ENCODE data around the gene TACC3.

TACC3 gene

DNA sequence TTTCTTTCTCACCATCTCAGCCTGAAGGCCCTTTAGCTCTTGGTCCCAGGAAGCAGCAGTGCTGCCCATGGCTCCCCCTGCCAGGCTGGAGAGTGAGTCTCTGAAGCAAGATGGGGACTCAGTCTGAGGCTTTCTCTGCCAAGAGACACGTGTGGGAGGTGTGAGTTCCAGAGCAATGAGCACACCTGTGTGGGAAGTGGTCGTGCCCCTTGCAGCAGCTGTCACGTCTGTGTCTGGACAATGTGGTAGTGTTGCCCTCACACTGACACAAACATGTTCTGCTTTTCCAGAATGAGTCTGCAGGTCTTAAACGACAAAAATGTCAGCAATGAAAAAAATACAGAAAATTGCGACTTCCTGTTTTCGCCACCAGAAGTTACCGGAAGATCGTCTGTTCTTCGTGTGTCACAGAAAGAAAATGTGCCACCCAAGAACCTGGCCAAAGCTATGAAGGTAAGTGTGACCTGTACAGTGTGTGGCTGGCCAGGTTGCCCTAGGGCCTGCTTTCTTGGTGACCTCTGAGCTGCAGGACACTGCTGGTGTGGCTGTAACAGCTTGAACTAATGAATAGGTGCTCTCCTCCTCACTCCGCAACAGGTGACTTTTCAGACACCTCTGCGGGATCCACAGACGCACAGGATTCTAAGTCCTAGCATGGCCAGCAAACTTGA lies 1.9 kb downstream of the TACC3 start:
- DNase-seq (ENCODE audit: low spot score), result no peak

DNA sequence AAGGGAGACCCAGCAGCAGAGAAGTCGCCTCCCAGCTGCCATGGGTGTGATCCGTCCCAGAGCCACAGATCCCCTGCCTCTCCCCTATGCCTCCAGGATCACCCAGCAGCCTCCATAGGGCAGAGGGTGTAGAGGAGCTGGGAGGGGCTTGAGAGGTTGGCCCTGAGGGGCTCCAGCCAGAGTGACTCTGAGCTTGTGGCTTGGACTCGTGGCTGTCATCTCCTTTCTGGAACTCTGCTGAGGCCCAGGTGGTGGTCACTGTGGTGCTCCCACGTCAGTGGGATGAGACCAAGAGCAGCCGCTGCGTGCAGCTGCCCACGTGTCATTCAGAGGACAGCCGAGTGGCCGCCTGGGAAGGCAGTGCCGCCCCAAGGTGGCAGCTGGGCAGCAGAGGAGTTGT lies 4.2 kb downstream of the TACC3 start:
- no peak for DNase-seq (ENCODE audit: low spot score)

DNA sequence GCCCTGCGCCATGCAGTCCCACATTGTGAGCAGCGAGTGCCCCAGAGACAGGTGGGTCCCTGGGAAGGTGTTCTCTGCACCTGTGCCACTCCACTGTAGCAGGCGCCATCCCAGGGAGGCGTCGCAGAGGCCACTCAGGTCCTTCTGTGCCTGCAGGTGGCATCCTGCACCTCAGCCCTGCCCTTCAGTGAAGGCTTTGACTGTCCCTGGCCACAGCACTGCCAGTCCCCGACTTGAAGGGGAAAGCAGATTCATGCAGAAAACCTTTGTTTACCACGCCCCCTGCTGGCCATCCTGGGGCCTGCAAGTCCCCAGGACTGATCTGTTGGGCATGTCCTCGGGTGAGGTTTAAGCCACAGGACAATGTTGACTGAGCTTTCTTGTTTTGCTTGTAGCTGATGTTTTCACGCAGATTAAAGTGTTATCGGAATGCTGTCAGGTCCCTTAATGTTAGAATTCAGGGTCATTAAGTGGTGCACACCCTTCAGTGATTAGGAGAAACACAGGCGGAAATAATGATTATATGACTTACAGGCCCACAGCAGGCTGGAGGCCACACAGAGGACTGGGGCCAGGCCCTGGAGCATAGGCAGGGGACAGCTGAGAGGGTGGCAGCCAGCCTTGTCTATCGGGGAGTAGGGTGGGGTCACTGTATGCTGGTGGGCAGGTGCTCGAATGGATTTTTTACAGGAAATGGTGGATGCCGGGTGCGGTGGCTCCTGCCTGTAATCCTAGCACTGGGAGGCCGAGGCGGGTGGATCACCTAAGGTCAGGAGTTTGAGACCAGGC lies 5.0 kb downstream of the TACC3 start:
- DNase-seq (ENCODE audit: low spot score), result peak; percentile 90

DNA sequence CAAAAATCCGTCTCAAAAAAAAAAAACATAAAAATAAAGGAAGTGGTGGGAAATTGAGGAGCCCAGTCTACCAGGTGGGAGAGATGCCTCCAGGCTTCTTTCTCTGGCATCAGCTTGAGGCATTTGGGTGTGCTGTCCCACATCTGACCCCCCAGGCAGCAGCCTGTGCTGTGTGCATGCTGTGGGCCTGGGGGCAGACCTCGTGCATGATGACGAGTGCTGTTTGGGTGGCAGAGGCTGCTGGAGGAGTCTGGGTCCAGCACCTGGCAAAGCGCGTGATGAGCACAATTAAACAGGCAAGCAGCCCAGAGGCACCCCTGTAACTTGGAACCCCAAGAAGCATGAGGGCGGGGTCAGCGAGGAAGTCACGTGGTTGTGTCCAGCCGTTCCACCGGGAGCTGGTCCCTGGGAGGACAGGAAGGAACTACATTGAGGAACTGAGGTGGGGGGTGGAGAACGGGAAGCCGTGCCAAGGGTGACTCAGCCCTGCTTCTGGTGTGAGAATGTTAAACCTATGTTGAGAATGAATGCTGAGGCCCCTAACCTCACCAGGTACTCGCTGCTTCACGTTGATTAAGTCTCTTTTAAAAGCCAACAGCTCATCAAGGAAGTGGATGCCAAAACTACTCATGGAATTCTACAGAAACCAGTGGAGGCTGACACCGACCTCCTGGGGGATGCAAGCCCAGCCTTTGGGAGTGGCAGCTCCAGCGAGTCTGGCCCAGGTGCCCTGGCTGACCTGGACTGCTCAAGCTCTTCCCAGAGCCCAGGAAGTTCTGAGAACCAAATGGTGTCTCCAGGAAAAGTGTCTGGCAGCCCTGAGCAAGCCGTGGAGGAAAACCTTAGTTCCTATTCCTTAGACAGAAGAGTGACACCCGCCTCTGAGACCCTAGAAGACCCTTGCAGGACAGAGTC lies 6.1 kb downstream of the TACC3 start:
- DNase-seq (ENCODE audit: low spot score), result peak; percentile 99

DNA sequence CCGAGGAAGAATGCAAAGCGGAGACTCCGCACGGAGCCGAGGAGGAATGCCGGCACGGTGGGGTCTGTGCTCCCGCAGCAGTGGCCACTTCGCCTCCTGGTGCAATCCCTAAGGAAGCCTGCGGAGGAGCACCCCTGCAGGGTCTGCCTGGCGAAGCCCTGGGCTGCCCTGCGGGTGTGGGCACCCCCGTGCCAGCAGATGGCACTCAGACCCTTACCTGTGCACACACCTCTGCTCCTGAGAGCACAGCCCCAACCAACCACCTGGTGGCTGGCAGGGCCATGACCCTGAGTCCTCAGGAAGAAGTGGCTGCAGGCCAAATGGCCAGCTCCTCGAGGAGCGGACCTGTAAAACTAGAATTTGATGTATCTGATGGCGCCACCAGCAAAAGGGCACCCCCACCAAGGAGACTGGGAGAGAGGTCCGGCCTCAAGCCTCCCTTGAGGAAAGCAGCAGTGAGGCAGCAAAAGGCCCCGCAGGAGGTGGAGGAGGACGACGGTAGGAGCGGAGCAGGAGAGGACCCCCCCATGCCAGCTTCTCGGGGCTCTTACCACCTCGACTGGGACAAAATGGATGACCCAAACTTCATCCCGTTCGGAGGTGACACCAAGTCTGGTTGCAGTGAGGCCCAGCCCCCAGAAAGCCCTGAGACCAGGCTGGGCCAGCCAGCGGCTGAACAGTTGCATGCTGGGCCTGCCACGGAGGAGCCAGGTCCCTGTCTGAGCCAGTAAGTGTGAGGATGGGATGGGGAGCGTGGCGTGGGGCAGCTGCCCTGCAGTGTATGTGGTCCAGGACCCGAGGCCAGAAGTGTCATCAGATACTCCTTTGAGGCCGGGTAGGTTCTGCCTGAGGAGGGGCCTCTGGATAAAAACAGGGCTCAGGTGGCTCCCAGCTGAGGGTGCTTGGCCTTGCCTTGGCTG lies 7.0 kb downstream of the TACC3 start:
- DNase-seq (ENCODE audit: low spot score), result no peak

DNA sequence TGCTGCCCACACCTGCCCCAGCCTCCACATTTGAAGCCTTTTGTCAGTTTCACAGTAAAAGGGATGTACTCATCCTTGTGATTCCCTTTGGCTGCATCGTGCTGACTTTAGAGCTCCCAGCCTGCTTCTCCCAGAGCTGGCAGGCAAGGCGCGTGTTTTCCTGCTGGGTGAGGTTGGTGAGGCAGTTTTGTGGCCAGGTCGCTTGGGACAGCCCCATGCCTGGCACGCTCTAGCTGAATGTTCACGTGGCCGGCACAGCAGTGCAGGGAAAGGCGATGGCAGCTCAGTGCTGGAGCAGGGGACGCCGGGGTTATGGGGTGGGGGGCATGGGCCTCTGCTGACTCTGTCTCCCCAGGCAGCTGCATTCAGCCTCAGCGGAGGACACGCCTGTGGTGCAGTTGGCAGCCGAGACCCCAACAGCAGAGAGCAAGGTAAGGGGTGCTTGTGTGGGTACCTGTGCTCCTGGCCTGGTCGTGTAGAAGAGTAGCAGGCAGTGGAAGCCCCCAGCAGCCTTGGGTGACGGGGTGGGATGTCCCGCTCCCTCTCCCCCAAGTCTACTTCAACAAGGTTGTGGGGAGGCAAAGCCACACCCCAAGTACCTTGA lies 9.3 kb downstream of the TACC3 start:
- no peak for DNase-seq (ENCODE audit: low spot score)

DNA sequence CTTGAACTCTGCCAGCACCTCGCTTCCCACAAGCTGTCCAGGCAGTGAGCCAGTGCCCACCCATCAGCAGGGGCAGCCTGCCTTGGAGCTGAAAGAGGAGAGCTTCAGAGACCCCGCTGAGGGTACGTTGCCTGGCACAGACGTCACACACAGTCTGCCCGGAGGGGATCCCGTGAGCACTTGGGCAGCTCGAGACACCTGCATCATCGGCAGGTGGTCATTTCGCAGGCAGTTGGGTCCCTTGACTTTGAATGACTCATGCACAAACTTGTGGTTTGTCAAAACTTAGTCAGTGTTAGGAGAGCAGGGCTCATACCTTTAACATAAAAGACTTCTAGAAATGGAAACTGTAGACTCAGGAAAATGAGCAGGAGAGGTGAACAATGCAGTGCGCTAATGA lies 9.9 kb downstream of the TACC3 start:
- DNase-seq (ENCODE audit: low spot score), result peak; percentile 90

DNA sequence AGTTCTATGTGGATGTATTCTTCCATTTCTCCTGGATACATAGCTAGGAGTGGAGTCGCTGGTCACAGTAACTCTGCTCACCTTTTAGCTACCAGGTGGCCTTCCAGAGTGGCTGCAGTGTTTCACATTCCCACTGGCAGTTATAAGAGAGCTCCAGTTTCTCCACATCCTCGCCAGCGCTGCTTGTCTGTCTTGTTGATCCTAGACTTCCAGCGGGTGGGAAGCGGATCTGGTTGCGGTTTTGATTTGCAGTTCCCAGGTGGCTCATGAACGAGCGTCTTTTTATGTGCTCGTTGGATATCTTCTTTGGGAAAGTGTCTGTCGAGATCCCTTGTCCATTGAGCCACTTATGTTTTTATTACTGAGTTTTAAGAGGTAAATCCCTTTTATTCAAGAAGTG lies 11.6 kb downstream of the TACC3 start:
- no peak for DNase-seq (ENCODE audit: low spot score)

DNA sequence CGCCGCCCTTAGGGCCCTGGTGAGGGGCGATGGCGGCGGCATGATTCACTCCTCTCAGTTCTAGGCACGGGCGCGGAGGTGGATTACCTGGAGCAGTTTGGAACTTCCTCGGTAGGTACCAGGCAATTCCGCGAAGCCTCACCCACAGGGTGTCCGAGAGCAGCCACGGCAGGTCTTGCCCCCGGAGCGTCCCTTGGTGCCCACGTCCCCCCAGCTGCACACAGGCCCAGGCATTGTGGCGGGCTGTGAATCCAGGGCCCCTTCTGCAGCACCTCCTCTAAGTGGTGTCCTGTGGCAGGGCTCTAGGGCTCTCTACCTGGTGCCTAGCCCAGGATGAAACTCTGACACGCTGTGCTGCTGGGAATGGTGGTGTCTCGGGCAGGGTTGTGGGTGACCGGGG lies 13.9 kb downstream of the TACC3 start:
- no peak for DNase-seq (ENCODE audit: low spot score)

DNA sequence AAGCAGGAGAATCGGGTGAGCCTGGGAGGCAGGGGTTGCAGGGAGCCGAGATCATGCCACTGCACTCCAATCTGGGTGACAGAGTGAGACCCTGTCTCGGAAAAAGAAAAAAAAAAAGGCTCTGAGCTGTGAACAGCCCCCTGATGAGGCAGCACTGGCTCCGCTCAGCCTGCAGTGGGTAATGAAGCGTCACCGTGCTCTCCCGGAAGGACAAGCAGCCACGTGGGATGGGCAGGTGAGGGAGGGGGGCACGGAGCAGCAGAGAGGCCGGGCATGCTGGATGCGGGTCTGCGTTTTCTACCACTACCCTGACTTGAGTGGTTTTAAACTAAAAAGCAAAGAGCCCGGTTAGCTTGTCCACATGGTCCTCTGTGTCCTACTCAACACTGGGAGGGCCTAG lies 15.5 kb downstream of the TACC3 start:
- DNase-seq (ENCODE audit: low spot score), result no peak

DNA sequence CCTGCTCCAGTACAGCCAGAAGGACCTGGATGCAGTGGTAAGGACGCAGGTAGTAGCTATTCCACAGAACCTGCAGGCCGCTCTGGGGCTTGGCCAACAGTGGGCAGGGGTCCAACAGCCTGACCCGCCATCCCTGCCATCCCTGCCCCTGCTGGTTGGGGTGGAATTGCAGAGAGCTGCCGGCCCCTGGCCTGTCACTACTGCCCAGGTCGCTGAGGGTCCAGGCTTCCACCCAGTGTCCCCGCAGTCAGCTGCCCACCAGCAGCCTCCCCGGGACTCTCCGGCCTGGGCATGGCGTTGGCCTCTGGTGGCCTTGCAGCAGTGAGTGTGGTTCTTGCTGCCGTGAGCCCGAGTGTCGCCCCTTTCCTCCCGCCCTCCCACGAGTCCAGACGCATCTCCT lies 16.3 kb downstream of the TACC3 start:
- DNase-seq (ENCODE audit: low spot score), result no peak

DNA sequence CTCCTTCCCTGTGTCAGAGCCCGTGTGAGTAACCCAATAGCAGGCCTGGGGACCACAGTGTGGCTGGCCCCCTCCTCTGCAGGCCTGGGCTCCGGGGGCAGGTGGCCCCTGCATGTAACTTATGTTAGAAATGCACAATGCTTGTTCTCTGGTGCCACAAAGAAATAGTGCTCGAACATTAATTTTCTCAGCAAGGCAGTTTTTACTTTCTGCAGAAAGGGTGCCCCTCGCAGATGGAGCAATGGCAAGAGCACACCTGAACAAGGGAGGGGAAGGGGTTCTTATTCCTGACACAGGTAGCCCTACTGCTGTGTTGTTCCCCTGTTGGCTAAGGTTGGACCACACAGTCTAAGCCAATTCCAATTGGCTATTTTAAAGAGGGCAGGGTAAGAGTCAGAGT lies 17.1 kb downstream of the TACC3 start:
- DNase-seq (ENCODE audit: low spot score), result no peak

DNA sequence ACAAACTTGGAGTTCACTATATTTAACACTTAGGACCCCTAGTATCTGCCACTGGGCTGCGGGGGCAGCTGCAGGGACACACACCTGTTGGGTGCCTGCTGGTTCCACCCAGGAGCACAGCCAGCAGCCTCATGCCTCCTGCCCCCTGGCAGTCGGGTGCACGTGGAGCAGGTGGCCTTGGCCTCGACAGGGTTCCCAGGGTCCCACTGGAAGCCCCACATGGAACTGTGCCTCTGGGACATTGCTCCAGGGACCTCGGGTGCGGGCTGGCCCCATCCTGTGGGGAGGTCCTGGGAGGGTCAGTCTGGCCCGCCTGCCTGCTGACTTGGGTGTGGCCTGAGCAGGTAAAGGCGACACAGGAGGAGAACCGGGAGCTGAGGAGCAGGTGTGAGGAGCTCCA lies 18.0 kb downstream of the TACC3 start:
- DNase-seq (ENCODE audit: low spot score), result no peak

DNA sequence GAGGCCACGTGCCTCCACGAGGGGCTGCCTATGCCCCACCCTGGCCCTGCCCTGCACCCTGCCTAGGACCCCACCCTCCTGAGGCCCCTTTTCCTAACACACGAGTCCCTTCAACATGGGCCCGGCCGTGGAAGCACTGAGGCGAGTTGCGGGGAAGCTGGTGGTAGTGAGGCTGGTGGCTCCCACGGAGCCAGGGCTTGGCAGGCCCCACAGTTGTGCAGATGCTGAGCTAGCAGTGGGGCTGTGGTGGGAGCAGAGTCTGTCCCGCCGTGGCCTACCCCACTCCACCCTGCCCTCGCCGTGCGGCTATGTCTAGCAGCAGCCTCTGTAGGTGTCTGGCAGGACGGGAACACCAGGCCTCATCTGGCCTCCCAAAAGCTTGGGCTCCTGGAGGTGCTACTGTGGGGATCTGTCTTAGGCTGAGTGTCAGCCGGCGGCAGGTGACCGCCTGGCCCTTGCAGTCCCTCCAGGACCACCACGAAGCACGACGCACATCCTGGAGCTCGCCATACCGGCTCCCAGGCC lies 18.8 kb downstream of the TACC3 start:
- DNase-seq (ENCODE audit: low spot score), result no peak

DNA sequence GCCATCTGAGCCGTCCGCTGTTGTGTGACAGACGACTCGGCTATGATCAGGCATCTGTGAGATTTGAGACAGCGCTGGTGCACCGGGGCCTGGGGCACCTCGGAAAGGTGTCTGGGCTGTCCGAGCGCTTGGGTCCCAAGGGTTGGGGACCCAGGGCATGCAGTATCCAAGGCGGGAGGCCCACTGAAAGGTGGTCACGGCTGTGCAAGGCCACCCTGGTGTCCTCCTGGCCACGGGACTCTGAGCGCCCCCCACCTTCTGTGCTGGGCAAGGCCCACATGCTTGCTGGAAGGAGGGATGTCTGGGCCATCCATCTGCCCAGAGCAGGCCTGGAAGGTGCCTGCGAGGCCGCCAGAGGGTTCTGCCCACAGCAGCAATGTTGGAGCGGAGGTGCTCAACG lies 19.9 kb downstream of the TACC3 start:
- DNase-seq (ENCODE audit: low spot score), result no peak

DNA sequence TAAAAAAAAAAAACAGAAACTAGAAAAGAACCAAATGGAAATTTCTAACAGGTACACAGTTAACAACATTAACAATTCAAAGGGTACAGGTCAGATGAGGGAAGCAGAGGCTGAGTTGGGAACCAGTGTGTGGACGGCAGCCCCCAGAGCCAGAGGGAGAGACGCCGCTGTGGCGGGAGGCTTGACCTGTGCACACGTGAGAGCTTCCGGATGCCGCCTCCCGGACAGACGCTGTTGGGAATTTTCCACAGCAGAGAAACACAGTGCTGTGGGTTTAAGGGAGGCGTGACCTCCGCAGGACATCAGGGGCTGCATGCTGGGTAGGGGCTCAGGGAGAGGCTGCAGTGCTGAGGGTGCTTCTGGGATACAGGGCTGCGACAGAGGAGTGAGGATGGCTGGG lies 22.2 kb downstream of the TACC3 start:
- DNase-seq (ENCODE audit: low spot score), result no peak

DNA sequence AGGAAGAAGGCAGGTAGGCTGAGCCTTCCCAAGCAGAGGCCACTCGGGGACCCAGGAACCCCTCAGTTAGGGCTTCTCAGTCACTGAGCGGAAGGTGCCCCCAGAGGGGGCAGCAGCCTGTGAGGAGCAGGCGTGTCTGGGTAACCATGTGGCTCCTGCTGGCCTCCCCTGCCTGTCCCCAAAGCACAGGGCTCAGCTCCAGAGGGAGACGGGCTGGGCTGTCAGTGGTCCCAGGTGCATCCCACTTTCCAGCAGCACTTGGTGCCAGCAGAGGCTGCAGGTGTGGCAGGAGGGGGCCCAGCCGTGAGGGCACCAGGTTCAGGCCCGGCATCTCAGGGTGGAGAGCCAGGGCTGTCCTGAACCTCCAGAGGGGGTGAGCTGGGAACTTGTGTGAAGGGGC lies 22.7 kb downstream of the TACC3 start:
- DNase-seq (ENCODE audit: low spot score), result no peak

DNA sequence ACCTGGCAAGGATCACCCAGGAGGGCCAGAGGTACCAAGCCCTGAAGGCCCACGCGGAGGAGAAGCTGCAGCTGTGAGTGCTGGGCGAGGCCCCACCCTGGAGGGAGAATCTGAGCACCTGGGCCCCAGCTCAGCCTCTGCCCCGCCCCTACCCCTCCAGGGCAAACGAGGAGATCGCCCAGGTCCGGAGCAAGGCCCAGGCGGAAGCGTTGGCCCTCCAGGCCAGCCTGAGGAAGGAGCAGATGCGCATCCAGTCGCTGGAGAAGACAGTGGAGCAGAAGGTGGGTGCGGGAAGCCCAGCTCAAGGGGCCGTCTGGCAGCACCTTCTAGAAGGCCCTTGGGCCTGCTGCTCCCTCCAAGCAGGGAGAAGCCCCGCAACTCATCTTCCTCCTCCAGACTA lies 23.2 kb downstream of the TACC3 start:
- DNase-seq (ENCODE audit: low spot score), result no peak

DNA sequence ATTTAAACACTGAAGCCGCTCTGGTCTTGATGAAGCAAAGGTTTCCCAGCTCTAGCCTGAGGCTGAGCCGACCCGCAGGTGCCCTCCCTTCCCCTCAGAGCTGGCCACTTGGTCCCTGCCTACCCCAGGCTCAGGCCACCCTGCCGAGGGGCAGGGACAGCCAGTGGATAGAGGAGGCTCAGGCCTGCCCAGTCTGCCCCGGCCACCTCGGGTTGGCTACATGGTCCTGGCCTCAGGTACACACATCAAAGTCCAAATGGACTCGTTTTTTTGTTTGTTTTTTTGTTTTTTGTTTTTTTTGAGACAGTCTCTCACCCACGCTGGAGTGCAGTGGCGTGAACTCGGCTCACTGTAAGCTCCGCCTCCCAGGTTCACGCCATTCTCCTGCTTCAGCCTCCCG lies 23.8 kb downstream of the TACC3 start:
- no peak for DNase-seq (ENCODE audit: low spot score)

DNA sequence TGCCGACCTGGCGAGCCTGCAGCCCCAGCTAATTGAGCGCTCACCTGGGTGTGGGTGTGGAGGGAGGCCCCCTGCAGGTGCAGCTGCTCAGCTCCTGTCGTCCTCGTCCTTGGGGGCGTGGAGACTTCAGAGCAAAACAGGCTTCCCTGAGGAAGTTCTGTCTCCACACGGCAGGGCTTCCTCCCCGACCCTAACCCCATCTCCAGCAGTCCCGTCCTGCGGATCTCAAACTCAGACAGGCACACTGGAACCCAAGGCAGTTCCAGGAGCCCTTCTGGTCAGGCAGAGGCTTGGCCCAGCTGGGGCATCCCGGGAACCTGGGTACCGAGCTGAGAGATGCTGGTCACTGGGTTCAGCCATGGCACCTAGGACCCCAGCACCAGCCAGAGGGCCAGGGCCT lies 24.4 kb downstream of the TACC3 start:
- DNase-seq (ENCODE audit: low spot score), result no peak

DNA sequence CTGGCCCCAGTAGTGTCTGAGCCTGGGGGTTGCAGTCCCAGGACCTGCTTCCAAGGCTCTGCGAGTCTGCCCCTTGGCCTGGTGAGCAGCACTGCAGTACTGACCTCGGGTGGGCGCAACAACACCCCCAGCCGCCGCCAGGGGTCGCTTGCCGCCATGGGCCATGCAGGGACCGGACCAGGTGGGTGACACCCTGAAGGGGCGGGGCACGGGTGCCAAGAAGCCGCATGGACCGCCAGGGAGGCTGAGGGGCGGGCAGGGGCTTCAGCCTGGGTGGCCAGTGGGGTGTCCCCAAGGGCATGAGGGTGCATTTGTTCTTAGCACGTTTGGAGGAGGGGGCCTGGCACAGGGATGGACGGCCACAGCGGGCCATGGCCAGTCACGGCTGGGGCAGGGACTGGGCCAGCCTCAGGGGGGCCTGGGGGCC lies 25.0 kb downstream of the TACC3 start:
- peak; percentile 74 for DNase-seq (ENCODE audit: low spot score)

Data from kidney tubule cell (primary cell).